ENCODE data around the gene CNTNAP2. TPM values are rescaled to one million over a fixed set of nuclear protein-coding genes. Genes with fewer than 3 reads are reported as not detected.
"Not testable (repeated sequence)": the region's sequence is repeated elsewhere in the genome, so short reads cannot be mapped to it uniquely, and the experiment has no call there.

CNTNAP2 gene
- total RNA-seq, 1 donor from 2014 or later, result 5.4 TPM

DNA sequence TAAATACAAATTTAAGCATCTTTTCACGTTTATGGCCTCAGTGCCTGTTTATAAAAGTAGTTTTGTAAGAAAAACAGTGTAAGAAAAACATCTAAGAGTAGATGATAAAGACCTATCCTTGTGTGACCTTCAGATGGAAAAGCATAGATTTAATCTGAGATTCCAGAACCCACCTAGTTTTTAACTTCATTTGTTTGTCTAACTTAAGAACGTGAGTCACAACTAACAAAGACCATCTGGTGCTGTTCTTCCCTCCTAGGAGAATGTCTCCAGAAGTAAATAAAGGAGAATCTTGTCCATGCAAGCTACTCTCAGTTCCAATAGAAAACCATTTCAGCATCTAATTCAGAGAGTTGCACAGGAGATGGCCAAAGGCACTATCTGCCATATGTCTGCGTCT is 2208.6 kb downstream of the CNTNAP2 start:
- no peak overlapping the region for H3K27ac Mint-ChIP-seq (ENCODE audit: unreplicated experiment)
- no peaks in the 10 kb centered on the region for H3K27me3 Mint-ChIP-seq (ENCODE audit: unreplicated experiment)
- H3K36me3 Mint-ChIP-seq (ENCODE audit: low read depth, unreplicated experiment), result peaks cover 5% of the 10 kb centered on the region
- TF ChIP-seq, protein P1, sequence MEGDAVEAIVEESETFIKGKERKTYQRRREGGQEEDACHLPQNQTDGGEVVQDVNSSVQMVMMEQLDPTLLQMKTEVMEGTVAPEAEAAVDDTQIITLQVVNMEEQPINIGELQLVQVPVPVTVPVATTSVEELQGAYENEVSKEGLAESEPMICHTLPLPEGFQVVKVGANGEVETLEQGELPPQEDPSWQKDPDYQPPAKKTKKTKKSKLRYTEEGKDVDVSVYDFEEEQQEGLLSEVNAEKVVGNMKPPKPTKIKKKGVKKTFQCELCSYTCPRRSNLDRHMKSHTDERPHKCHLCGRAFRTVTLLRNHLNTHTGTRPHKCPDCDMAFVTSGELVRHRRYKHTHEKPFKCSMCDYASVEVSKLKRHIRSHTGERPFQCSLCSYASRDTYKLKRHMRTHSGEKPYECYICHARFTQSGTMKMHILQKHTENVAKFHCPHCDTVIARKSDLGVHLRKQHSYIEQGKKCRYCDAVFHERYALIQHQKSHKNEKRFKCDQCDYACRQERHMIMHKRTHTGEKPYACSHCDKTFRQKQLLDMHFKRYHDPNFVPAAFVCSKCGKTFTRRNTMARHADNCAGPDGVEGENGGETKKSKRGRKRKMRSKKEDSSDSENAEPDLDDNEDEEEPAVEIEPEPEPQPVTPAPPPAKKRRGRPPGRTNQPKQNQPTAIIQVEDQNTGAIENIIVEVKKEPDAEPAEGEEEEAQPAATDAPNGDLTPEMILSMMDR (IDR thresholded peaks at IDR 0.05; ENCODE audit: unreplicated experiment), result no peak
- H3K4me3 Mint-ChIP-seq (ENCODE audit: unreplicated experiment), result no peak overlapping the region
- no peak for DNase-seq (ENCODE audit: low spot score)
- H3K4me1 Mint-ChIP-seq (ENCODE audit: unreplicated experiment), result no peaks in the 10 kb centered on the region
- H3K9me3 Mint-ChIP-seq (ENCODE audit: unreplicated experiment), result peaks cover 5% of the 10 kb centered on the region

DNA sequence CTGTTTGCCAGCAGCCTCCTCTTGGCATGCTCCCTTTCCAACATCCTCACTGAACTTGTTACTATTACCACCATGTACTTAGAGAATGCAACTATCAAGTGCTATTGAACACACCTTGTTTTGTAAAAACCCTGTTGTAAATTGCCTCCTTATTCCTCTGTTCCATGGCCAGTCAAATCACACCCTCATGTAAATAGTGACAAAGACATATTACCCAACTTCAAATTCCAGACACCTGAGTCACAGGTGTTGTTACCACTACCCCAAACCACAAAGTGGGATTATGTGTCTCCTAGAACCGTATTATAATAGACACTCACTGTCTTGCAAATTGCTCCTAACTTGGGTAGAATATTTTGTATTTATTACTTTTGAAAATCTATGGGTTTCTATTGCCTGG is 2210.8 kb downstream of the CNTNAP2 start:
- H3K27ac Mint-ChIP-seq (ENCODE audit: unreplicated experiment), result no peak overlapping the region
- peaks cover 3% of the 10 kb centered on the region for H3K4me1 Mint-ChIP-seq (ENCODE audit: unreplicated experiment)
- peaks cover 14% of the 10 kb centered on the region for H3K27me3 Mint-ChIP-seq (ENCODE audit: unreplicated experiment)
- DNase-seq (ENCODE audit: low spot score), result no peak
- TF ChIP-seq, protein P1 (IDR thresholded peaks at IDR 0.05; ENCODE audit: unreplicated experiment), result no peak
- H3K9me3 Mint-ChIP-seq (ENCODE audit: unreplicated experiment), result peaks cover 20% of the 10 kb centered on the region
- peaks cover 22% of the 10 kb centered on the region for H3K36me3 Mint-ChIP-seq (ENCODE audit: low read depth, unreplicated experiment)
- no peak overlapping the region for H3K4me3 Mint-ChIP-seq (ENCODE audit: unreplicated experiment)

DNA sequence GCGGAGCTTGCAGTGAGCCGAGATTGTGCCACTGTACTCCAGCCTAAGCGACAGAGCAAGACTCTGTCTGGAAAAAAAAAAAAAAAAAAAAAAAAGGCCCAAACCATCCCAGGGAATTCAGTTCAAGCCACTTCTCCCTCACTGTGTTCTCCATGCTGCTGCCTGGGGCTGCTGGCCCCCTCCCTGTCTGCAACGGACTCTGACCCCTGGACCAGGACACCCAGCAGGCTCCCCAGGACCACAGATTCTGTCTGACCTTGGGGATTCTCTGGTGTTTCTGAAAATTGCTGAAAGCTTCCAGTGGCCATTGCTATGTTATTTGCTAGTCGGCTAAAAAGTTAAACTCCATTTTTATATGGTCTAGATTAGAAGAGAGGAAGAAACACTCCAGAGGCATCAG is 2212.3 kb downstream of the CNTNAP2 start:
- Mint-ChIP-seq H3K9me3 (ENCODE audit: unreplicated experiment) (peaks cover 20% of the 10 kb centered on the region), H3K27me3 (ENCODE audit: unreplicated experiment) (peaks cover 14% of the 10 kb centered on the region), H3K36me3 (ENCODE audit: low read depth, unreplicated experiment) (peaks cover 22% of the 10 kb centered on the region), H3K4me3 (ENCODE audit: unreplicated experiment) (no peak overlapping the region), H3K4me1 (ENCODE audit: unreplicated experiment) (peaks cover 3% of the 10 kb centered on the region), H3K27ac (ENCODE audit: unreplicated experiment) (no peak overlapping the region)
- TF ChIP-seq, protein P1 (IDR thresholded peaks at IDR 0.05; ENCODE audit: unreplicated experiment), result no peak
- DNase-seq (ENCODE audit: low spot score), result no peak

DNA sequence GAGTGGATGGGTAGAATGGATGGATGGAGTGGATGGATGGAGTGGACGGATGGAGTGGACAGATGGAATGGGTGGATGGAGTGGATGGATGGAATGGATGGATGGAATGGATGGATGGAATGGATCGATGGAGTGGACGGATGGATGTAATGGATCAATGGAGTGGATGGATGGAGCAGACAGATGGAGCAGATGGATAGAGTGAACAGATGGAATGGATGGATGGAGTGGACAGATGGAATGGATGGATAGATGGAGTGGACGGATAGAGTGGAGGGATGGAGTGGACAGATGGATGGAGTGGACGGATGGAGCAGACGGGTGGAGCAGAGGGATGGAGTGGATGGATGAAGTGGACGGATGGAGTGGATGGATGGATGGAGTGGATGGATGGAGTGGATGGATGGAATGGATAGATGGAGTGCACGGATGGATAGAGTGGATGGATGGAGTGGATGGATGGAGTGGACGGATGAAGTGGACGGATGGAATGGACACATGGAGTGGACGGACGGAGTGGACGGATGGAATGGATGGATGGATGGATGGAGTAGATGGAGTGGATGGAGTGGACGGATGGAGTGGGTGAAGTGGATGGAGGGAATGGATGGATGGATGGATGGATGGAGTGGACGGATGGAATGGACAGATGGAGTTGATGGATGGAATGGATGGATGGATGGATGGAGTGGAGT is 2213.7 kb downstream of the CNTNAP2 start:
- Mint-ChIP-seq H3K36me3 (ENCODE audit: low read depth, unreplicated experiment) (peaks cover 22% of the 10 kb centered on the region), H3K27ac (ENCODE audit: unreplicated experiment) (peak overlapping the region; percentile 58), H3K4me3 (ENCODE audit: unreplicated experiment) (peak overlapping the region; percentile 77), H3K9me3 (ENCODE audit: unreplicated experiment) (peaks cover 20% of the 10 kb centered on the region), H3K27me3 (ENCODE audit: unreplicated experiment) (peaks cover 16% of the 10 kb centered on the region), H3K4me1 (ENCODE audit: unreplicated experiment) (peaks cover 12% of the 10 kb centered on the region)
- no peak for DNase-seq (ENCODE audit: low spot score)
- TF ChIP-seq, protein P1 (IDR thresholded peaks at IDR 0.05; ENCODE audit: unreplicated experiment), result no peak

DNA sequence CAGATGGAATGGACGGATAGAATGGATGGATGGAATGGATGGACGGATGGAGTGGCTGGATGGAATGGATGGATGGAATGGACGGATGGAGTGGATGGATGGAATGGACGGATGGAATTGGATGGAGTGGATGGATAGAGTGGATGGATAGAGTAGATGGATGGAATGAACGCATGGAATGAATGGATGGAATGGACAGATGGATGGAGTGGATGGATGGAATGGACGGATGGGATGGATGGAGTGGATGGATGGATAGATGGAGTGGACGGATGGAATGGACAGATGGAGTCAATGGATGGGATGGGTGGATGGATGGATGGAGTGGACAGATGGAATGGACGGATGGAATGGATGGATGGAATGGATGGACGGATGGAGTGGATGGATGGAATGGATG is 2214.2 kb downstream of the CNTNAP2 start:
- H3K9me3 Mint-ChIP-seq (ENCODE audit: unreplicated experiment), result peaks cover 20% of the 10 kb centered on the region
- H3K4me3 Mint-ChIP-seq (ENCODE audit: unreplicated experiment), result peak overlapping the region; percentile 77
- peak overlapping the region; percentile 58 for H3K27ac Mint-ChIP-seq (ENCODE audit: unreplicated experiment)
- DNase-seq (ENCODE audit: low spot score), result no peak
- TF ChIP-seq, protein P1 (IDR thresholded peaks at IDR 0.05; ENCODE audit: unreplicated experiment), result no peak
- H3K27me3 Mint-ChIP-seq (ENCODE audit: unreplicated experiment), result peaks cover 16% of the 10 kb centered on the region
- H3K4me1 Mint-ChIP-seq (ENCODE audit: unreplicated experiment), result peaks cover 16% of the 10 kb centered on the region
- peaks cover 22% of the 10 kb centered on the region for H3K36me3 Mint-ChIP-seq (ENCODE audit: low read depth, unreplicated experiment)

DNA sequence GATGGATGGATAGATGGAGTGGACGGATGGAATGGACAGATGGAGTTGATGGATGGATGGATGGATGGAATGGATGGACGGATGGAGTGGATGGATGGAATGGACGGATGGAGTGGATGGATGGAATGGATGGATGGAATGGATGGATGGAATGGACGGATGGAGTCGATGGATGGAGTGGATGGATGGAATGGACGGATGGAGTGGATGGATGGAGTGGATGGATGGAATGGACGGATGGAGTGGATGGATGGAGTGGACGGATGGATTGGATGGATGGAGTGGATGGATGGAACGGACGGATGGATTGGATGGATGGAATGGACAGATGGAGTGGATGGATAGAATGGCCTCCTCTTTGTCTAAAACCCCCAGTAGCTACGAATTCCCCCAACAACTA is 2214.9 kb downstream of the CNTNAP2 start:
- peak overlapping the region; percentile 77 for H3K4me3 Mint-ChIP-seq (ENCODE audit: unreplicated experiment)
- peaks cover 22% of the 10 kb centered on the region for H3K36me3 Mint-ChIP-seq (ENCODE audit: low read depth, unreplicated experiment)
- H3K9me3 Mint-ChIP-seq (ENCODE audit: unreplicated experiment), result peaks cover 20% of the 10 kb centered on the region
- H3K27ac Mint-ChIP-seq (ENCODE audit: unreplicated experiment); DNase-seq (ENCODE audit: low spot score): not testable (repeated sequence)
- peaks cover 16% of the 10 kb centered on the region for H3K27me3 Mint-ChIP-seq (ENCODE audit: unreplicated experiment)
- peaks cover 23% of the 10 kb centered on the region for H3K4me1 Mint-ChIP-seq (ENCODE audit: unreplicated experiment)
